Measurements from ENCODE around the gene CEP164. TPM values are rescaled to one million over a fixed set of nuclear protein-coding genes. Genes with fewer than 3 reads are reported as not detected.

The CEP164 gene
- total RNA-seq, 1 experiment from 2014 or later = 22.2 TPM

- Histone ChIP-seq H4K20me1 (ENCODE audit: insufficient read depth) (no peaks in the 10 kb centered on the region), H3K4me1 (ENCODE audit: control insufficient read depth in 1 of 2, insufficient read depth in 2 of 2, low read length in 2 of 2) (no peaks in the 10 kb centered on the region), H3K4me2 (ENCODE audit: low read length) (no peak overlapping the region), H3K9me3 (ENCODE audit: control insufficient read depth in 1 of 2, insufficient read depth in 1 of 2, low read depth in 1 of 2, low read length in 2 of 2) (no peaks in the 10 kb centered on the region), H3K9ac (ENCODE audit: low read length) (no peak overlapping the region), H3K36me3 (ENCODE audit: control insufficient read depth in 1 of 2, insufficient read depth in 2 of 2, low read length in 2 of 2) (no peaks in the 10 kb centered on the region), H2AFZ (ENCODE audit: low read depth, low read length, poor library complexity, severe bottlenecking) (no peak overlapping the region), H3K27me3 (ENCODE audit: insufficient read depth, low read length) (0 out of 2 replicates have a peak, but pooled peaks cover 3% of the 10 kb centered on the region), H3K4me3 (replicated peaks in 1 of 2; ENCODE audit: low read depth in 1 of 2, low read length in 2 of 2) (no peak overlapping the region), H3K79me2 (ENCODE audit: insufficient read depth, low read length) (no peaks in the 10 kb centered on the region), H3K27ac (ENCODE audit: low read depth, low read length) (no peak overlapping the region), H3K9me2 (ENCODE audit: insufficient read depth) (no peaks in the 10 kb centered on the region)
- CTCF ChIA-PET = no interaction called here
- DNase-seq (ENCODE audit: low read depth, low spot score) (no peak), ATAC-seq (no peak)
- TF ChIP-seq RAD21 (IDR thresholded peaks at IDR 0.05; ENCODE audit: low read depth) (no peak), YY1 (IDR thresholded peaks at IDR 0.05; ENCODE audit: extremely low read depth, insufficient replicate concordance, low read depth, low read length) (no peak), CBX3 (IDR thresholded peaks at IDR 0.05; ENCODE audit: low read depth) (no peak)
- POLR2A ChIA-PET = no interaction called here
- no TSS peak for BruUV-seq (replicated peaks)
- intact Hi-C loops (cut with micrococcal nuclease) = no loop called here
- RAD21 ChIA-PET (ENCODE audit: low non-redundant PET in 1 of 2, low total read pairs in 2 of 2, uncharacterized antibody in 2 of 2, unreplicated experiment in 2 of 2) = no interaction called here
Measured at GRCh38 chr11:117458275-117459122, 130.8 kb downstream of the CEP164 start.

- BruUV-seq (replicated peaks) = no TSS peak
- Histone ChIP-seq H4K20me1 (ENCODE audit: insufficient read depth) (no peaks in the 10 kb centered on the region), H3K9me3 (ENCODE audit: control insufficient read depth in 1 of 2, insufficient read depth in 1 of 2, low read depth in 1 of 2, low read length in 2 of 2) (no peaks in the 10 kb centered on the region), H3K9ac (ENCODE audit: low read length) (no peak overlapping the region), H3K79me2 (ENCODE audit: insufficient read depth, low read length) (no peaks in the 10 kb centered on the region), H3K4me3 (replicated peaks in 1 of 2; ENCODE audit: low read depth in 1 of 2, low read length in 2 of 2) (no peak overlapping the region), H3K4me1 (ENCODE audit: control insufficient read depth in 1 of 2, insufficient read depth in 2 of 2, low read length in 2 of 2) (no peaks in the 10 kb centered on the region), H3K4me2 (ENCODE audit: low read length) (no peak overlapping the region), H3K27ac (ENCODE audit: low read depth, low read length) (no peak overlapping the region), H2AFZ (ENCODE audit: low read depth, low read length, poor library complexity, severe bottlenecking) (no peak overlapping the region), H3K27me3 (ENCODE audit: insufficient read depth, low read length) (0 out of 2 replicates have a peak, but pooled peaks cover 8% of the 10 kb centered on the region), H3K9me2 (ENCODE audit: insufficient read depth) (no peaks in the 10 kb centered on the region), H3K36me3 (ENCODE audit: control insufficient read depth in 1 of 2, insufficient read depth in 2 of 2, low read length in 2 of 2) (no peaks in the 10 kb centered on the region)
- ChIA-PET CTCF (no interaction called here), POLR2A (no interaction called here), RAD21 (ENCODE audit: low non-redundant PET in 1 of 2, low total read pairs in 2 of 2, uncharacterized antibody in 2 of 2, unreplicated experiment in 2 of 2) (no interaction called here)
- no peak for TF ChIP-seq SIN3A (IDR thresholded peaks at IDR 0.05; ENCODE audit: low read depth)
- TF ChIP-seq ATF3 (IDR thresholded peaks at IDR 0.05) = no peak
- TF ChIP-seq CEBPB (IDR thresholded peaks at IDR 0.05; ENCODE audit: low read depth) = no peak
- no peak for TF ChIP-seq RAD21 (IDR thresholded peaks at IDR 0.05; ENCODE audit: low read depth)
- TF ChIP-seq SRF (IDR thresholded peaks at IDR 0.05; ENCODE audit: low read depth) = no peak
- no peak for TF ChIP-seq CBX3 (IDR thresholded peaks at IDR 0.05; ENCODE audit: low read depth)
- TF ChIP-seq JUND (IDR thresholded peaks at IDR 0.05) = no peak
- TF ChIP-seq ZNF274 (IDR thresholded peaks at IDR 0.05; ENCODE audit: low read depth, low read length) = no peak
- no peak for TF ChIP-seq EZH2 (IDR thresholded peaks at IDR 0.05)
- TF ChIP-seq FOSL1 (IDR thresholded peaks at IDR 0.05; ENCODE audit: low read depth) = no peak
- TF ChIP-seq POLR2A (IDR thresholded peaks at IDR 0.05; ENCODE audit: borderline replicate concordance, extremely low read depth, insufficient read depth, insufficient read length) = no peak
- no peak for TF ChIP-seq SP1 (IDR thresholded peaks at IDR 0.05; ENCODE audit: low read depth)
- no peak for TF ChIP-seq TCF7L2 (IDR thresholded peaks at IDR 0.05; ENCODE audit: borderline replicate concordance, extremely low read depth, insufficient read depth, insufficient read length)
- no peak for TF ChIP-seq POLR2AphosphoS5 (IDR thresholded peaks at IDR 0.05; ENCODE audit: low read depth, low read length)
- TF ChIP-seq ZFX (IDR thresholded peaks at IDR 0.05) = no peak
- intact Hi-C loops (cut with micrococcal nuclease) = no loop called here
- DNase-seq (ENCODE audit: low read depth, low spot score) (no peak), ATAC-seq (no peak)
Measured at GRCh38 chr11:117459123-117459978, 131.7 kb downstream of the CEP164 start.
